ENCODE measurements around the gene OPHN1.
"Not testable (repeated sequence)": the region's sequence is repeated elsewhere in the genome, so short reads cannot be mapped to it uniquely, and the experiment has no call there.

OPHN1 gene

DNA sequence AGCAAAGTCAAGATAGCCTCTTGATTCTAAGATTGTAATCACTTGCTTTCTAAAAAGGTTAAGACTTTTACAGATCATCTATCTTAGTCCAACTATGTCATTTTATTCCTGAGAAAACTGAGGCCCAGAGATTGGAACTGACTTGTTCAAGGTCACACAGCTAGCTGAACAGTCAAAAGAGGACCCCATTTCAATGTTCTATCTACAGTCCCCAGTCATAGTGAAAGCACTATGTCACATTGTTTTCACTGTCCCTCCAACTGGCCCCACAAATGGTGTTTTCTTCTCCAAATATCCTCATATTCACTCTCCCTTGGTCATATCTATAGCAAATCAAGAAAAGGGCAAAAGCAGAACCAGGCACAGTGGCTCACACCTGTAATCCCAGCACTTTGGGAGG is 145.2 kb downstream of the OPHN1 start:
- DNase-seq (ENCODE audit: insufficient read length, low spot score) (no peak), FAIRE-seq (no peak)
- TF ChIP-seq POLR2AphosphoS5 (IDR thresholded peaks at IDR 0.05; ENCODE audit: low read depth, low read length) (no peak), POU2F2 (IDR thresholded peaks at IDR 0.05; ENCODE audit: low read depth, low read length) (no peak), PAX5 (IDR thresholded peaks at IDR 0.05; ENCODE audit: insufficient read depth, low read length, severe bottlenecking) (no peak), TAF1 (IDR thresholded peaks at IDR 0.05; ENCODE audit: low read depth, low read length) (no peak), SPI1 (IDR thresholded peaks at IDR 0.05; ENCODE audit: low read depth, low read length) (no peak), POLR2A (IDR thresholded peaks at IDR 0.05; ENCODE audit: low read depth, low read length) (no peak)

DNA sequence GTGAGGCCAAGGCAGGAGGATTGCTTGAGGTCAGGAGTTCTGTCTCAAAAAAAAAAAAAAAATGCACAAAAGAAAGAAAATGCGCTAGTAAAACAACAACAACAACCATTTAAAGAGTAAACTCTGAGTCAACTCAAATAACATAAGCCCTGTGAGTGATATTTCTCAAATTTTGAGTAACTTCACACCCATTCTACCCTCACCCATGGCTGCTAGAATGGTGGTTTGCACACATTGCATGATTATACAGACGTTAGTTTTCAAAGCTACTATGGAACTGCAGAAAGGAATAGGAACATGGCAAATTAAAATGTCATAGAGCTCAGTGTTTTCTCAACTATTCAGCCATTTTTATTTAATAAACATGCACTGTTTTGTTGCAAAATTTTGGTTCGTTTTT is 145.9 kb downstream of the OPHN1 start:
- no peak for FAIRE-seq
- DNase-seq (ENCODE audit: insufficient read length, low spot score): no peak
- no peak for TF ChIP-seq POU2F2 (IDR thresholded peaks at IDR 0.05; ENCODE audit: low read depth, low read length)
- TF ChIP-seq TAF1 (IDR thresholded peaks at IDR 0.05; ENCODE audit: low read depth, low read length): no peak
- TF ChIP-seq PAX5 (IDR thresholded peaks at IDR 0.05; ENCODE audit: insufficient read depth, low read length, severe bottlenecking): no peak
- TF ChIP-seq SPI1 (IDR thresholded peaks at IDR 0.05; ENCODE audit: low read depth, low read length): no peak
- no peak for TF ChIP-seq POLR2A (IDR thresholded peaks at IDR 0.05; ENCODE audit: low read depth, low read length)
- no peak for TF ChIP-seq POLR2AphosphoS5 (IDR thresholded peaks at IDR 0.05; ENCODE audit: low read depth, low read length)

DNA sequence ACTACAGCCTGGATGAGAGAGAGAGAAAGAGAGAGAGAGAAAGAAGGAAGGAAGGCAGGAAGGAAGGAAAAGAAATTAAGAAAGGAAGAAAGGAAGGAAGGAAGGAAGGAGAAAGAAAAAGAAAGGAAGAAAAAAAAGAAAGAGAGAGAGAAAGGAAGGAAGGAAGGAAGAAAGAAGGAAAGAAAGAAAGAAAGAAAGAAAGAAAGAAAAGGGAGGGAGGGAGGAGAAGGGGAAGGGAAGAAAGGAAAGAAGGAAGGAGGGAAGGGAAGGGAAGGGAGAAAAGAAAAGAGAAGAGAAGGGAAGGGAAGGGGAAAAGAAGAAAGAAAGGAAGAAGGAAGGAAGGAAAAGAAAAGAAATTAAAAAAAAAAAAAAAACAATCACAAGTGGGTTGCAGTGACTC is 146.3 kb downstream of the OPHN1 start:
- TF ChIP-seq POLR2AphosphoS5 (IDR thresholded peaks at IDR 0.05; ENCODE audit: low read depth, low read length): no peak
- TF ChIP-seq PAX5 (IDR thresholded peaks at IDR 0.05; ENCODE audit: insufficient read depth, low read length, severe bottlenecking): no peak
- no peak for TF ChIP-seq POU2F2 (IDR thresholded peaks at IDR 0.05; ENCODE audit: low read depth, low read length)
- no peak for TF ChIP-seq POLR2A (IDR thresholded peaks at IDR 0.05; ENCODE audit: low read depth, low read length)
- no peak for TF ChIP-seq TAF1 (IDR thresholded peaks at IDR 0.05; ENCODE audit: low read depth, low read length)
- TF ChIP-seq SPI1 (IDR thresholded peaks at IDR 0.05; ENCODE audit: low read depth, low read length): no peak
- FAIRE-seq (no peak), DNase-seq (ENCODE audit: insufficient read length, low spot score) (no peak)

DNA sequence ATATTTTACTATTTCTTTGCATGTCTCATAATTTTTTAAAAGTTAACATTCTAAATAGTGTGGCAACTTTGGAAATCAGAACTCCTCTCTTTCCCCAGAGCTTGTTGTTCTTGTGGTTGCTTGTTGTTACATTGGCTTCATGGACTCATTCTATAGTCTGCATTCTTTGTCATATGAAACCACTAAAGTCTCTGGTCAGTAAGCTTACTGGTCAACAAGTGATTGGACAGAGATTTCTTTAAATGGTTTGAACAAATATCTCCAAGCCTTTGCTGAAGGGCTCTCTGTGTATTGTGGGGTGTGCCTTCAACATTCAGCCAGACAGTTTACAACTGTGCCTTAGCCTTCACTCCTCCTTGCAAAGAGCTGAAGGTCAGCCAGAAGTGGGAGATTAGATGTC is 147.2 kb downstream of the OPHN1 start:
- TF ChIP-seq PAX5 (IDR thresholded peaks at IDR 0.05; ENCODE audit: insufficient read depth, low read length, severe bottlenecking) (no peak), TAF1 (IDR thresholded peaks at IDR 0.05; ENCODE audit: low read depth, low read length) (no peak), POU2F2 (IDR thresholded peaks at IDR 0.05; ENCODE audit: low read depth, low read length) (no peak), SPI1 (IDR thresholded peaks at IDR 0.05; ENCODE audit: low read depth, low read length) (no peak), POLR2A (IDR thresholded peaks at IDR 0.05; ENCODE audit: low read depth, low read length) (no peak), POLR2AphosphoS5 (IDR thresholded peaks at IDR 0.05; ENCODE audit: low read depth, low read length) (no peak)
- DNase-seq (ENCODE audit: insufficient read length, low spot score) (no peak), FAIRE-seq (no peak)

DNA sequence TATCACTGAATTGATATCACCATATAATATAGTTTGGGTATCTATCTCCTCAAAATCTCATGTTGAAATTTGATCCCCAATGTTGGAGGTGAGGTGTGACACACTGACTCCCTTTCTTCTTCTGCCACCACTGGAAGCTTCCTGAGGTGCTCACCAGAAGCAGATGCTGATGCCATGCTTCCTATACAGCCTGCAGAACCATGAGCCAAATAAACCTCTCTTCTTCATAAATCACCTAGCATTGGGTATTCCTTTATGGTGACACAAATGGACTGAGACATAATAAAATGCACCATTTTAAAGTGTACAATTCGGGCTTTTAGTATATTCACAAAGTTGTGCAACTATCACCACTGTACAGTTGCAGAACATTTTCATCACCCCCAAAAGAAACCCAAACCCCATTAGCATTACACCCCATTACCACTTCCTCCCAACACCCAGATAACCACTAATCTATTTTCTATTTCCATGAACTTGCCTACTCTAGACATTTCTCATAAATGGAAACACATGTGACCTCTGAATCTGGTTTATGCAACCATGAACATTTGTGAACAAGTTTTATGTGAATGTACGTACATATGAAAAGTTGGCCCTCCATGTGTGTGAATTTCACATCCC is 148.9 kb downstream of the OPHN1 start:
- DNase-seq (ENCODE audit: insufficient read length, low spot score): no peak
- no peak for TF ChIP-seq PAX5 (IDR thresholded peaks at IDR 0.05; ENCODE audit: insufficient read depth, low read length, severe bottlenecking)
- TF ChIP-seq POU2F2 (IDR thresholded peaks at IDR 0.05; ENCODE audit: low read depth, low read length): no peak
- TF ChIP-seq TAF1 (IDR thresholded peaks at IDR 0.05; ENCODE audit: low read depth, low read length): no peak
- no peak for TF ChIP-seq POLR2A (IDR thresholded peaks at IDR 0.05; ENCODE audit: low read depth, low read length)
- TF ChIP-seq SPI1 (IDR thresholded peaks at IDR 0.05; ENCODE audit: low read depth, low read length): no peak
- FAIRE-seq: no peak

DNA sequence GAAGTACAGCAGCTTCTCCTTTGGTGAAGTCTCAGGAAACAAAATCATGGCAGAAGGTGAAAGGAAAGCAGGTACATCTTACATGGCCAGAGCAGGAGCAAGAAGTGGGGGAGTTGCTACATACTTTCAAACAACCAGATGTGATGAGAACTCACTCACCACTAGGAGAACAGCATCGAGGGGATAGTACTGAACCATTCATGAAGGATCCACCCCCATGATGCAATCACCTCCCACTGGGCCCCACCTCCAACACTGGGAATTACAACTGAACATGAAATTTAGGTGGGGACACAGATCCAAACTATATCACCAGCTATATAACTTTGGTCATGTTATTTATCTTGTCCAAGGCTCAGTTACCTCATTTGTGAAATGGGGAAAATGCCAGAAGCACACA is 159.4 kb downstream of the OPHN1 start:
- DNase-seq (ENCODE audit: insufficient read length, low spot score): no peak
- TF ChIP-seq POU2F2 (IDR thresholded peaks at IDR 0.05; ENCODE audit: low read depth, low read length): no peak
- TF ChIP-seq TAF1 (IDR thresholded peaks at IDR 0.05; ENCODE audit: low read depth, low read length): no peak
- no peak for TF ChIP-seq POLR2A (IDR thresholded peaks at IDR 0.05; ENCODE audit: low read depth, low read length)
- TF ChIP-seq PAX5 (IDR thresholded peaks at IDR 0.05; ENCODE audit: insufficient read depth, low read length, severe bottlenecking): no peak
- TF ChIP-seq SPI1 (IDR thresholded peaks at IDR 0.05; ENCODE audit: low read depth, low read length): no peak
- TF ChIP-seq POLR2AphosphoS5 (IDR thresholded peaks at IDR 0.05; ENCODE audit: low read depth, low read length): no peak
- FAIRE-seq: no peak

DNA sequence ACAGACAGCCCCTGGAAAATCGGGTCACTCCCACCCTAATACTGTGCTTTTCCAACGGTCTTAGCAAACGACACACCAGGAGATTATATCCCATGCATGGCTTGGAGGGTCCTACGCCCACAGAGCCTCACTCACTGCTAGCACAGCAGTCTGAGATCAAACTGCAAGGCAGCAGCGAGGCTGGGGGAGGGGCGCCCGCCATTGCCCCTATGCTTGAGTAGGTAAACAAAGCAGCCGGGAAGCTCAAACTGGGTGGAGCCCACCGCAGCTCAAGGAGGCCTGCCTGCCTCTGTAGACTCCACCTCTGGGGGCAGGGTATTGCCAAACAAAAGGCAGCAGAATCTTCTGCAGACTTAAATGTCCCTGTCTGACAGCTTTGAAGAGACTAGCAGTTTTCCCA is 168.5 kb downstream of the OPHN1 start:
- FAIRE-seq; DNase-seq (ENCODE audit: insufficient read length, low spot score): not testable (repeated sequence)

DNA sequence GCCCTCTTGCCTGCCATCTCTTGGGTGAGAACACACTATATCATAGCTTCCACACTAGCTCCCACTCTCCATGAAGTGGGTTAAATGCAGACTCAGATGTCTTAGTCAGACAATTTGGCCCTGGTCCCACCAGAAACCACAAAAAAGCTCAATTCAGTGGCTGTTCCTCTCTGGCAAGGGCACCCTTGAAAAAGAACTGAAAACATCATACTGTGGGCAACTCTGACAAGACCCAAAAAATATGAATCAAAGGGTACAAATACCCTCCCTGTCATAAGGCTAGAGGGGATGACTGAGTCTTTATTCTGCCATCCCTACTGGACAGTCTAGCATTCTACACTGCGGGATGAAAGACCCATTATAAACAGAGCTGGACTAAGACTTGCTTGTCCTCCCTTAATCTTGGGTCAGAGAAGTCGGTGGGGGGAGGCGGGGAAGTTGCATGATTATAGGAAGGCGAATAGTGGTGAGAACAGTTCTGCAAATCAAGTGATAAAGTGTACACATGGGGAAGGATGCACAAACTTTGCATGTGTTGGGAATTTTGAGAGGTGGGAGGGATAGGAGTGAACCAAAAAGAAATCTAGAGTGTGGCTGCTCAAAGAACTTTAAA is 172.1 kb downstream of the OPHN1 start:
- TF ChIP-seq POU2F2 (IDR thresholded peaks at IDR 0.05; ENCODE audit: low read depth, low read length) (no peak), POLR2AphosphoS5 (IDR thresholded peaks at IDR 0.05; ENCODE audit: low read depth, low read length) (no peak), PAX5 (IDR thresholded peaks at IDR 0.05; ENCODE audit: insufficient read depth, low read length, severe bottlenecking) (no peak), TAF1 (IDR thresholded peaks at IDR 0.05; ENCODE audit: low read depth, low read length) (no peak), SPI1 (IDR thresholded peaks at IDR 0.05; ENCODE audit: low read depth, low read length) (no peak), POLR2A (IDR thresholded peaks at IDR 0.05; ENCODE audit: low read depth, low read length) (no peak)
- FAIRE-seq (no peak), DNase-seq (ENCODE audit: insufficient read length, low spot score) (no peak)

DNA sequence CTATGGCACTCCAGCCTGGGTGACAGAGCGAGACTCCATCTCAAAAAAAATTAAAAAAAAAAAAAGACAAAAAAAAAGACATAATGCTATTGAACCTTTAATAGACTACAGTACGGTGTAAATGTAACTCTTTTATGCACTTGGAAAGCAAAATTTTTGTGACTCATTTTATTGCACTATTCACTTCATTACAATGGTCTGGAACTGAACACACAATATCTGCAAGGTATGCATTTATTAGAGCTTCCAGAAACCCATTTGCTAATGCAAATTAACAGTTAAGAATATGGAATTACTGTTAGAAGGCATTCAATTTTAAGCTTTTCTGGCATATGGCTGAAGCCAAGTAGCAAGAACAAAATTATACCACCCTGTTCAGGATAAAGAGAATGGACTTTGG is 176.3 kb downstream of the OPHN1 start:
- TF ChIP-seq POLR2AphosphoS5 (IDR thresholded peaks at IDR 0.05; ENCODE audit: low read depth, low read length) (no peak), PAX5 (IDR thresholded peaks at IDR 0.05; ENCODE audit: insufficient read depth, low read length, severe bottlenecking) (no peak), POLR2A (IDR thresholded peaks at IDR 0.05; ENCODE audit: low read depth, low read length) (no peak), POU2F2 (IDR thresholded peaks at IDR 0.05; ENCODE audit: low read depth, low read length) (no peak), SPI1 (IDR thresholded peaks at IDR 0.05; ENCODE audit: low read depth, low read length) (no peak), TAF1 (IDR thresholded peaks at IDR 0.05; ENCODE audit: low read depth, low read length) (no peak)
- FAIRE-seq (no peak), DNase-seq (ENCODE audit: insufficient read length, low spot score) (no peak)
